Measurements from ENCODE around the gene FBXO17.

DNA sequence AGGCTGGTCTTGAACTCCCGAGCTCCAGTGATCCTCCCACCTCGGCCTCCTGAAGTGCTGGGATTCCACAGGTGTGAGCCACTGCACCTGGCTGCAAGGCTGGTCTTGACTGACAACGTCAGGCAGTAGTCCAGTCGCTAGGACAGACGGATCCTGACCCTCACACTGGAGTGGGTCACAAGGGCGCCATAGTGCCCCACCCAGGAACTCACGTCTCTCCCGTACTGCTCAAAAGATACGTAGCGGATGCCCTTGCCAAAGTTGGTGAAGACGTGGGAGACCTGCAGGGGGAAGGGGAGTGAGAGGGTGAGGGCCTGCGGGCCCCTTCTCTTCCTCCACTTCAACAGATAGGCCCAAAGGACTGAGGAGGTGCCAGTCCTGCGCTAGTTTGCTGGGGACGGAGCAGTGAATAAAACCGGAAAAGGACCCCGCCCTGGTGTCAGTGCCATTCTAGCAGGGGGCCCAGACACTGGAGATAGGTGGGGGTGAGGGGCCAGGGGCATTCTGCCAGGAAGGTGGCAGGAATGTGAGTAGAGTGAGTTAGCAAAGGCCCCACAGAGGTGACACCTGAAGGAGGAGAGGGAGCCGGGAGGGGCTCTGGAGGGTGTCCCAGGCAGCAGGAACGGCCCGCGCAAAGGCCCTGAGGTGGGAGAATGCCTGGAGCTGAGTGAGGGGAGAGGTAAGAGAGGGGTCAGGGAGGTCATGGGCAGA lies 32.9 kb downstream of the FBXO17 start:
- TF ChIP-seq SALL2 (CRISPR knock-in tag; IDR thresholded peaks at IDR 0.05) (no peak), NR2C2 (CRISPR knock-in tag; IDR thresholded peaks at IDR 0.05; ENCODE audit: borderline replicate concordance) (no peak), GABPA (IDR thresholded peaks at IDR 0.05; ENCODE audit: low read depth, low read length) (no peak), GABPA (CRISPR knock-in tag; IDR thresholded peaks at IDR 0.05; ENCODE audit: low read depth) (no peak), ZBTB1 (CRISPR knock-in tag; IDR thresholded peaks at IDR 0.05; ENCODE audit: borderline replicate concordance) (no peak), KDM1A (CRISPR knock-in tag; IDR thresholded peaks at IDR 0.05) (no peak), ZNF468 (CRISPR knock-in tag; IDR thresholded peaks at IDR 0.05) (no peak), EP300 (IDR thresholded peaks at IDR 0.05; ENCODE audit: low read depth in 2 of 2, low read length in 2 of 2) (no peak), EP300 (CRISPR knock-in tag; IDR thresholded peaks at IDR 0.05; ENCODE audit: borderline replicate concordance) (no peak)
- TF ChIP-seq, protein P1, sequence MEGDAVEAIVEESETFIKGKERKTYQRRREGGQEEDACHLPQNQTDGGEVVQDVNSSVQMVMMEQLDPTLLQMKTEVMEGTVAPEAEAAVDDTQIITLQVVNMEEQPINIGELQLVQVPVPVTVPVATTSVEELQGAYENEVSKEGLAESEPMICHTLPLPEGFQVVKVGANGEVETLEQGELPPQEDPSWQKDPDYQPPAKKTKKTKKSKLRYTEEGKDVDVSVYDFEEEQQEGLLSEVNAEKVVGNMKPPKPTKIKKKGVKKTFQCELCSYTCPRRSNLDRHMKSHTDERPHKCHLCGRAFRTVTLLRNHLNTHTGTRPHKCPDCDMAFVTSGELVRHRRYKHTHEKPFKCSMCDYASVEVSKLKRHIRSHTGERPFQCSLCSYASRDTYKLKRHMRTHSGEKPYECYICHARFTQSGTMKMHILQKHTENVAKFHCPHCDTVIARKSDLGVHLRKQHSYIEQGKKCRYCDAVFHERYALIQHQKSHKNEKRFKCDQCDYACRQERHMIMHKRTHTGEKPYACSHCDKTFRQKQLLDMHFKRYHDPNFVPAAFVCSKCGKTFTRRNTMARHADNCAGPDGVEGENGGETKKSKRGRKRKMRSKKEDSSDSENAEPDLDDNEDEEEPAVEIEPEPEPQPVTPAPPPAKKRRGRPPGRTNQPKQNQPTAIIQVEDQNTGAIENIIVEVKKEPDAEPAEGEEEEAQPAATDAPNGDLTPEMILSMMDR (CRISPR knock-in tag; IDR thresholded peaks at IDR 0.05): no peak
- TF ChIP-seq, protein P2, sequence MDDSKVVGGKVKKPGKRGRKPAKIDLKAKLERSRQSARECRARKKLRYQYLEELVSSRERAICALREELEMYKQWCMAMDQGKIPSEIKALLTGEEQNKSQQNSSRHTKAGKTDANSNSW (CRISPR knock-in tag; IDR thresholded peaks at IDR 0.05; ENCODE audit: borderline replicate concordance): no peak
